NCI-H128 (cell line): ENCODE measurements around the gene CPNE9.
A peak's percentile ranks its signal among the peaks of the same experiment; 100 is the strongest.

ENCODE experiments used
- DNase-seq: peaks from one replicate; lab custom pipeline; 2025; ENCODE audit not compliant: unreplicated experiment; lab: John Stamatoyannopoulos, UW

The CPNE9 gene

GRCh38 chr3:9744162-9744561, 40.5 kb downstream of the CPNE9 start:
- DNase-seq: no peak

GRCh38 chr3:9745521-9745920, 41.9 kb downstream of the CPNE9 start:
- DNase-seq: no peak

- no peak for DNase-seq
Observed at GRCh38 chr3:9746330-9746729, 42.7 kb downstream of the CPNE9 start.

- DNase-seq: no peak
Observed at GRCh38 chr3:9747267-9747666, 43.6 kb downstream of the CPNE9 start.

GRCh38 chr3:9748031-9748430, 44.4 kb downstream of the CPNE9 start:
- no peak for DNase-seq

- no peak for DNase-seq
Observed at GRCh38 chr3:9749296-9749644, 45.6 kb downstream of the CPNE9 start.

GRCh38 chr3:9749645-9750555, 46.3 kb downstream of the CPNE9 start, which contains the start of gene OGG1:
Gene OGG1 (plus strand): TSS chr3:9749952. CDS start chr3:9750287, 335 bp downstream.
- DNase-seq: peak; percentile 87

- no peak for DNase-seq
Observed at GRCh38 chr3:9750556-9751411, 47.2 kb downstream of the CPNE9 start.

GRCh38 chr3:9754678-9755077, 51.0 kb downstream of the CPNE9 start:
- no peak for DNase-seq

GRCh38 chr3:9757427-9757826, 53.8 kb downstream of the CPNE9 start:
- no peak for DNase-seq

GRCh38 chr3:9760779-9761505, 57.3 kb downstream of the CPNE9 start:
- DNase-seq: no peak

GRCh38 chr3:9761919-9762318, 58.3 kb downstream of the CPNE9 start:
- DNase-seq: no peak

- no peak for DNase-seq
Observed at GRCh38 chr3:9762871-9763270, 59.2 kb downstream of the CPNE9 start.

- no peak for DNase-seq
Observed at GRCh38 chr3:9765865-9766264, 62.2 kb downstream of the CPNE9 start.

GRCh38 chr3:9767418-9767817, 63.8 kb downstream of the CPNE9 start:
- no peak for DNase-seq

- no peak for DNase-seq
Observed at GRCh38 chr3:9768141-9768775, 64.6 kb downstream of the CPNE9 start.

- no peak for DNase-seq
Observed at GRCh38 chr3:9769012-9769411, 65.4 kb downstream of the CPNE9 start.

- no peak for DNase-seq
Observed at GRCh38 chr3:9769426-9770275, 66.0 kb downstream of the CPNE9 start, which contains the start of gene CAMK1. Gene CAMK1 (minus strand): TSS chr3:9769947. CDS start chr3:9767749, 2,198 bp downstream.

GRCh38 chr3:9770276-9770812, 66.7 kb downstream of the CPNE9 start:
- DNase-seq: no peak
